Cardiac muscle cell (in vitro differentiated cells and primary cell): Measurements from ENCODE around the gene AZIN2. TPM values are rescaled to one million over a fixed set of nuclear protein-coding genes. Genes with fewer than 3 reads are reported as not detected.
A peak's percentile ranks its signal among the peaks of the same experiment; 100 is the strongest.

Source experiments
- DNase-seq, 2 donors: peaks; one replicate each; pipeline versions ENCODE4 v3.0.0 to v3.0.0-alpha.2; 2010 to 2017; ENCODE audit warnings: low read depth in 1 of 2, low spot score in 1 of 2
- H3K27ac ChIP-seq: fragments of 200-600 bp; sonication (generic); 2 replicates; pipeline ENCODE4 v1.5.1; 2016
- H3K27me3 ChIP-seq: fragments of 200-600 bp; sonication (generic); 2 replicates; pipeline ENCODE4 v1.6.0; 2016; ENCODE audit warnings: control low read depth
- H3K36me3 ChIP-seq: fragments of 200-600 bp; sonication (generic); 2 replicates; pipeline ENCODE4 v1.5.1; 2016; ENCODE audit warnings: control low read depth
- H3K4me1 ChIP-seq: fragments of 200-600 bp; sonication (generic); 2 replicates; pipeline ENCODE4 v1.8.1; 2017; ENCODE audit warnings: low read depth, mild to moderate bottlenecking, mixed run types
- H3K4me3 ChIP-seq: fragments of 200-600 bp; sonication (generic); 2 replicates; pipeline ENCODE4 v1.5.1; 2016; ENCODE audit warnings: mild to moderate bottlenecking
- H3K9me3 ChIP-seq: fragments of 200-600 bp; sonication (generic); 2 replicates; pipeline ENCODE4 v1.5.1; 2017; ENCODE audit warnings: low read depth, mild to moderate bottlenecking, control low read depth
- CTCF ChIP-seq: IDR thresholded peaks from 2 replicates; pipeline ENCODE4 v1.5.1; 2012; ENCODE audit warnings: low read depth, mild to moderate bottlenecking, low read length
- polyA plus RNA-seq: library from polyadenylated mRNA; unstranded; fragments of >200 nt; fragmentation: Nextera tagmentation; extraction: Ambion mirVana; gene quantifications from 2 replicates; pipeline ENCODE4 v1.2.1, GENCODE V29; 2016
- total RNA-seq: library from RNA; depleted of rRNA; stranded (reverse); fragments of >200 nt; gene quantifications from 2 replicates; pipeline ENCODE4 v1.2.3, GENCODE V29; 2016

The AZIN2 gene
- total and polyA plus RNA-seq, 2 experiments from 2014 or later = 7.7 to 18.6 TPM

GRCh38 chr1:33165809-33166208 is 84.9 kb downstream of the AZIN2 start:
- DNase-seq = no peak
- Histone ChIP-seq H3K4me3 (no peak overlapping the region), H3K27me3 (no peaks in the 10 kb centered on the region), H3K36me3 (no peaks in the 10 kb centered on the region), H3K27ac (no peak overlapping the region), H3K9me3 (no peaks in the 10 kb centered on the region), H3K4me1 (no peaks in the 10 kb centered on the region)
- no peak for TF ChIP-seq CTCF

GRCh38 chr1:33167650-33168447 is 86.9 kb downstream of the AZIN2 start:
- no peaks in the 10 kb centered on the region for H3K36me3 ChIP-seq
- H3K4me1 ChIP-seq = no peaks in the 10 kb centered on the region
- TF ChIP-seq CTCF = no peak
- DNase-seq = no peak
- no peak overlapping the region for H3K4me3 ChIP-seq
- no peaks in the 10 kb centered on the region for H3K9me3 ChIP-seq
- no peaks in the 10 kb centered on the region for H3K27me3 ChIP-seq
- H3K27ac ChIP-seq = no peak overlapping the region

GRCh38 chr1:33168556-33169289 is 87.8 kb downstream of the AZIN2 start:
- DNase-seq = no peak
- H3K27me3 ChIP-seq = no peaks in the 10 kb centered on the region
- H3K36me3 ChIP-seq = no peaks in the 10 kb centered on the region
- H3K4me1 ChIP-seq = no peaks in the 10 kb centered on the region
- no peak overlapping the region for H3K27ac ChIP-seq
- no peaks in the 10 kb centered on the region for H3K9me3 ChIP-seq
- TF ChIP-seq CTCF = no peak
- H3K4me3 ChIP-seq = no peak overlapping the region

- peak in 1 of 2 donors; percentile 43 for DNase-seq
- no peak overlapping the region for H3K4me3 ChIP-seq
These were observed 88.5 kb downstream of the AZIN2 start for GRCh38 chr1:33169290-33170055.

More at GRCh38 chr1:33169290-33170055, 88.5 kb downstream of the AZIN2 start:
- Histone ChIP-seq H3K36me3 (no peaks in the 10 kb centered on the region), H3K27me3 (no peaks in the 10 kb centered on the region), H3K9me3 (no peaks in the 10 kb centered on the region), H3K4me1 (no peaks in the 10 kb centered on the region), H3K27ac (no peak overlapping the region)
- TF ChIP-seq CTCF = no peak

Other genes with a start within 250 kb of the AZIN2 start
- 34.2 and 40.7 TPM in 2 replicates for gene FNDC5, start 210.2 kb upstream of the AZIN2 start, total RNA-seq
- gene FNDC5, start 210.2 kb upstream of the AZIN2 start, polyA plus RNA-seq = 18.0 and 37.4 TPM in 2 replicates
- 3.7 TPM in 1 of 2 replicates, not detected in the other for gene HPCA, start 194.7 kb upstream of the AZIN2 start, total RNA-seq
- 1.6 TPM in 1 of 2 replicates, not detected in the other for gene HPCA, start 194.7 kb upstream of the AZIN2 start, polyA plus RNA-seq
- 30.3 and 61.6 TPM in 2 replicates for gene TMEM54, start 179.8 kb upstream of the AZIN2 start, total RNA-seq
- 17.1 and 41.4 TPM in 2 replicates for gene TMEM54, start 179.8 kb upstream of the AZIN2 start, polyA plus RNA-seq
- 15.8 and 28.5 TPM in 2 replicates for gene RNF19B, start 116.3 kb upstream of the AZIN2 start, total RNA-seq
- gene RNF19B, start 116.3 kb upstream of the AZIN2 start, polyA plus RNA-seq = 16.2 and 17.8 TPM in 2 replicates
- 201 and 263 TPM in 2 replicates for gene AK2, start 44.3 kb upstream of the AZIN2 start, total RNA-seq
- 264 and 281 TPM in 2 replicates for gene AK2, start 44.3 kb upstream of the AZIN2 start, polyA plus RNA-seq
- gene TRIM62, start 100.9 kb downstream of the AZIN2 start, total RNA-seq = 5.8 and 6.3 TPM in 2 replicates
- 2.4 and 3.1 TPM in 2 replicates for gene TRIM62, start 100.9 kb downstream of the AZIN2 start, polyA plus RNA-seq
- 62.0 and 77.5 TPM in 2 replicates for gene ZNF362, start 175.3 kb downstream of the AZIN2 start, total RNA-seq
- gene ZNF362, start 175.3 kb downstream of the AZIN2 start, polyA plus RNA-seq = 53.4 and 57.9 TPM in 2 replicates
- not detected in 2 replicates for gene A3GALT2, start 239.9 kb downstream of the AZIN2 start, total RNA-seq
- gene A3GALT2, start 239.9 kb downstream of the AZIN2 start, polyA plus RNA-seq = 0.57 TPM in 1 of 2 replicates, not detected in the other